ENCODE data around the gene LRRK1.

The LRRK1 gene

DNA sequence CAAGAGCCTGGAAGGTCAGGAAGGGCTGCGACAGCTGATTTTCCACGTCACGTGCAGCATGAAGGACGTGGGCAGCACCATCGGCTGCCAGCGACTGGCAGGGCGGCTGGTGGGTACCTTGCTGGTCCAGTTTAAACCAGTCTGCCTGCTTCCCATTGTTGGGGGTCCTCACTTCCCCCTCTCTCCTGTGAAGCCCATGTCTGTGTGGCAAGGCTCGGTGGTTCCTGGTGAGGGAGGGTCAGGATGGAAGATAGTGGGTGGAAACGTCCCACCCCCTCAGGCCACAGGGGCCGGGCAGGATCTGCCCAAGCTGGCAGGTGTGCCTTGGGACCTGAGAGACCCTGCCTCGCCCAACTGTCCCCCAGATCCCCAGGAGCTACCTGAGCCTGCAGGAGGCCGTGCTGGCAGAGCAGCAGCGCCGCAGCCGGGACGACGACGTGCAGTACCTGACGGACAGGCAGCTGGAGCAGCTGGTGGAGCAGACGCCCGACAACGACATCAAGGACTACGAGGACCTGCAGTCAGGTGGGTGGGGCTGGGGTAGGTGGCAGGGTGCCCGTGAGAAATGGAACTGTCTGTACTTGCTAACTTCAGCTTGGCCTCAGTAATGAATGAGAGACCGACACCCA is 108.2 kb downstream of the LRRK1 start:
- DNase-seq = peak; percentile 87

DNA sequence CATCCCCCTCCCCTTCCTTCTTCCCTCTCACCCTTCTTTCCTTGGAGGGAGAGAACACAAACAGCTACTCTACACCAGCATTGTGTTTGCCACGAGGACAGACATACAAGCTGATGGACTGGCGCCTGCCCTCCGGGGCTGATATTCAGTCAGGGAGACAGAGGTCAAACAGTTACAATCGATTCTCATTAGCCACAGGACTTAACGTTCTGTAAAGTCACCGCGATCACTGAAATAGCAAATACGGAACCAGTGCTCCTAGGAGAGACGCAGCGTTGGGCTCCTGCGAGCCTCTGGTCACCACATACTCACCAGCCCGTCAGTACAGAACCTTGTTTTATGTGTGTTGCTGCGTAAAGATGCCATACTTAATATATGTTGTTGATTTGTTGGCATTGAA is 108.8 kb downstream of the LRRK1 start:
- DNase-seq = no peak

DNA sequence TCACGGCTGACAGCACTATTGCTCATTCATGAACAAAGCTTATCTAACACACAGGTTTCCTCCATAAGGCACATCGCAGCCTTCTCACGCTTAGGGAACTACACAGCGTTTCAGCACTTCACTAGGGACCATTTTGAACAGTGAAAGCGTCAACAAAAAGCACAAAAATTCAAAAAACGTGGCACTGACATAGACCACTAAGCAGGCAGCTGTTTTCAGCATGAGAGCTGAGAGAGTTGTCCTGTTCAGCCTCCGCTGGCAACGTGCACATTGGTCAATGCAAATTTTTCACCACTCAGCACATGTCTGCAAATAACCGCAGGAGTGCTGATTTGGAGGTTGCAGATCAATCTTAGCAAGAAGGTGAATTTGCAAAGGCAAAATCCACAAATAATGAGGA is 109.2 kb downstream of the LRRK1 start:
- no peak for DNase-seq

DNA sequence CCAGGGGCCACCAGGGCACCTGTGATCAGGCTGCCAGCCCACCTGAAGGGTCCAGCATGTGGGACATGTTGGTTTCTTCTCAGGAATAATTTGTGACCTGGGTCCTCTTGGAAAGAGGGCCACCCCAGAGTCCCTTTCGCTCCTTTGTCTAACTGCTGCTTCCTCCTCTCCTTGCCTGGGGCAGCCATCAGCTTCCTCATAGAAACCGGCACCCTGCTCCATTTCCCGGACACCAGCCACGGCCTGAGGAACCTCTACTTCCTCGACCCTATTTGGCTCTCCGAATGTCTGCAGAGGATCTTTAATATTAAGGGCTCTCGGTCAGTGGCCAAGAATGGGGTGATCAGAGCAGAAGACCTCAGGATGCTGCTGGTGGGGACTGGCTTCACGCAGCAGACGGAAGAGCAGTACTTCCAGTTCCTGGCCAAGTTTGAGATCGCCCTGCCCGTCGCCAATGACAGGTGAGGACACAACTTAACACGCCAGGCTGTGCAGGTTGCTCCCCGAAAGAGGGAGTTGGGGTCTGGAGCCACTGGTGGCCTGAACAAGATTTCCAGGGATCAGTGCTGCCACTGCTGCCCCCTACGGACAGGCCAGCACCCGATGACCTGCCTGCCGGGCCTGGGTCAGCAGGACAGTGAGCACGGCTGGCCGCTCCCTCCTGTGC is 109.7 kb downstream of the LRRK1 start:
- no peak for DNase-seq

DNA sequence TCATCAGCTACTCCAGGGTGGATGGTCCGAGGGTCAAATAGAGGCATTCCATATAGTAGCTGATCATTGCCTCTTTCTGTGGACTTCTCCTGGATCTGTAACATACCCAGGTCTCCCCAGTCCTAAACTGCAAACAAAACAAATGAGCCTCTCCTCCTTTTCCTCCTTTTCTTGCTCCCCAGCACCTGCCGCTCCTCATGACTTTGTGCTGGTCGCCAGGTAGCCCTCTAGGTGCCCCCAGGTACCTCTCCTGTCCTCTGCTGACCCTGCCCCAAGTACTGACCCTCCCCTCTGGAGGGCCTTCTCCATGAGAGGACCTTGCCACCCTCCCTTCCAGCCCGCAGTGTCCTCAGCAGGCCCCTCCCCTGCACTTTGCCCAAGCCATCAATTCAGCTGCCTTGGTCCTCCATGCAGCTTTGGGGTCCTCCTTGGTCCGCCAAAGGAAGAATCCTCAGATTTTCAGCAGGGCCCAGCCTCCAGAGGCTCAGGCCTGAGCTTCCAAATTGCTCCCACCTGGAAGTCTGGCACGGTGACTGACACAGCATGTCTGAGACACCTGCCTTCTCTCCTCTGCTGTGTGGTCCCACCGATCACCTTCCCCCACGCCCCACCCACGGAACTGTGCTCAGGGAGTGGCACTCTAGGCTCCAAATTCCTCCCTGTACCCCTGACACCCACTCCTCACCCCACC is 111.0 kb downstream of the LRRK1 start:
- no peak for DNase-seq

DNA sequence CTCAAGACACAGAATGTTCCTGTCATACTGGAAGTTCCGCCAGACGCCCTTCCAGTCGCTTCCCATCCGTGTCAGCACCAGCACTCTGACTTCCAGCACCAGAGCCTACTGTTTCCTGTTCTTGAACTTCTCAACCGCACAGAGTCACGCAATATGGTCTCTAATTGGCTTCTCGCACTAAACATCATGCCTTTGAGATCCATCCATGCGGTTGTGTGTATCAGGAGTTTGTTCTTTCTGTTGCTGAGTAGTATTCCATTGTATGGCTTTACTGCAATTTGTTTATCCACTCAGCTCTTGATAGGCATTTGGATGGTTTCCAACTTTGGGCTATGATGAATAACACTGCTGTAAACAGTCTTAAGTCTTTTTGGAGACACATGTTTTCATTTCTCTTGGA is 112.1 kb downstream of the LRRK1 start:
- no peak for DNase-seq

DNA sequence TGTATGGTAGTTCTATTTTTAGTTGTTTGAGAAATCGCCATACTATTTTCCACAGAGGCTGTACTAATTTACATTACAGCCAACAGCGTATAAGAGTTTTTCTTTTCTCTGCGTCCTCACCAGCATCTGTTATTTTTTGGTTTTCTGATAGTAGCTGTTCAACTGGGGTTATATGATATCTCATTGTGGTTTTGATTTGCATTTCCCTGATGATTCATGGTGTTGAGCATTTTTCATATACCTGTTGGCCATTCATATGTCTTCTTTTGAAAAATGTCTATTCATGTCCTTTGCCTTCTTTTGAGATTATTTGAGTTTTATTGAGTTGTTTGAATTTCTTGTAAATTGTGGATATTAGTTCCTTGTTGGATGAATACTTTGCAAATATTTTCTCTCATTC is 114.6 kb downstream of the LRRK1 start:
- DNase-seq = no peak

DNA sequence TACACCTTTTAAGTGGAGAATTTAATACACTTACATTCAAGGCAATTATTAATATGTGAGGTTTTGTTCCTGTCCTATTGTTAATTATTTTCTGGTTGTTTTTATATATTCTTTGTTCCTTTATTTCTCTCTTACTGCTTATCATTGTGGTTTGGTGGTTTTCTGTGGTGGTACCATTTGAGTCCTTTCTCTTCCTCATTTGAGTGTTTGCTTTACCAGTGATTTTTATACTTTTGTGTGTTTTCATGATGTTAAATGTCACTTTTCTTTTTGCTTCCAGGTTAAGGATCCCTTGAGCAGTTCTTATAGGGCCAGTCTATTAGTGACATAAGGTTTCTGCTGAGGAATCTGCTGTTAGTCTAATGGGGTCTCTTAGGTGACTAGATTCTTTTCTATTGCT is 116.5 kb downstream of the LRRK1 start:
- no peak for DNase-seq

DNA sequence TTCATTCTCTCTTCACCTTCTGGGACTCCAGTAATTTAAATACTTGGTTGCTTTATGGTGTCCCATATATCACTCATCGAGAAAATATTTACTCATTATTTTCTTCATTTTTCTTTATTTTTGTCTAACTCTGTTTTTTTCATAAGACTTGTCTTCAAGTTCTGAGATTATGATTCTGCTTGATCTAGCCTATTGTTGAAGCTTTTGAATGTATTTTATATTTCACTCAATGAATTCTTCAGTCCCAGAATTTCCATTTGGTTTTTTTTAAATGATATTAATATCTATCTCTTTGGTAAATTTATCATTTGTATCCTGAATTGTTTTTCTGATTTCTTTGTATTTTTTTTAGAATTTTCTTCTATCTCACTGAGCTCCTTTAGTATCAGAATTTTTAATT is 117.0 kb downstream of the LRRK1 start:
- no peak for DNase-seq

DNA sequence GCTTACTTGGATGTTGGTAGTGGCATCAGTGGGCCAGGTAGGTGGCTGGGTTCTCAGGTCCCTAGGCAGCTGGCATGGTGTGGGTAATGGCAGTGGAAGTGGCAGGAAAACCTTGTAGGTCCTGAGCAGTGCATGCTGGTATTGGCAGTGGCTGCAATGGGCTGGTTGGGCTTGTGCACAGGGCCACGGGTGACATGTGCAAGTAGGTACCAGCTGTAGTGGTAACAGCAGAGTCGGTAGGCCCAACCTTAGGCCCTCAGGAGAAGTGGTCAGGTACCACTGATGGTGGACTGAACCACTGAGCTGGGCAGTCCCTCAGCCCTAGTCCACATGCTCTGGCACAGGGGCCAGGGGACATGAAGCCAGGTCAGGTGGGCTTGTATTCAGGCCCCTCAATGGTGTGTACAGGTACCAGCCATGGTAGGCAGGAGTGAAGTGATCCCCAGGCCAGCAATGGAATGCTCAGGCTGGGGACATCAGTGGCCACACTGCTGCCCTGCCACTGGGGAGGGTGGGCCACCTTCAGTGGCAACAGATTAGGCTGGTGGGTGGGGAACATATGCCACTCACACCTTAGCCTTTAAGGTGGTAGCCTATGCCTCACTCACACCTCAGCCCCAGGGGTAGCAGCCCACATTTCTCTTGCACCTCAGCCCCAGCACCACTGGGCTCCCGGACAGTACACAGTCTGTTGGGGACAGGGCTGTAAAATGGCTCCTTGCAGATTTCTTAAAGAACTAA is 118.1 kb downstream of the LRRK1 start:
- no peak for DNase-seq

DNA sequence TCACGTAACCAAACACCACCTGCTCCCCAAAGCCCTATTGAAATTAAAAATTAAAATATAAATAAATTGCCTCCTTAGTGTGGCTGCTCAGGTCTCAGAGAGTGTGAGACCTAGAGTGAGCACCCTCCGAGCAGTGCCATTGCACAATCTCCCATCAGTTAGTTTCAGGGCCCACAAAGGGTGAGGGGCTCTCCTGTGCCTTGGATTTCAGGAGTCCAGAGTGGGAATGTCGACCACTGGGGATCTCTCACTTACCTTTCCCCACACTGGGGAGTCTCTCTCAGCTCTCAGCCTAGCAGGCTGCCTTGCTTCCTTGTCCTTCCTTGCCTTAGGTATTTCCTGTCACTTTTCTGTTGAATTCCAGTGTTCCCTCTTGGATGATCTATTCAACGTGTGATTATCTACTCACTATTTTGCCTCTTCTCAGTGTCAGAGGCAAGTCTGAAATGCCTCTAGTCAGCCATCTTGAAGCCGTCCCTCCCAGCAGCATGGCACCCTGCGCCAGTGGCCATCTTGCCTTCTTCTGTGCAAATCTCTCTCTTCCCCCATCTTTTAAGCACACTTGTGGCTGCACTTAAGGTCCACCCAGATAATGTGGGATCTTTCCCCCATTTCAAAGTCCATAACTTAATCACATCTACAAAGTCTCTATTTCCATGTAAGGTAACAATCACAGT is 119.3 kb downstream of the LRRK1 start:
- DNase-seq = no peak

DNA sequence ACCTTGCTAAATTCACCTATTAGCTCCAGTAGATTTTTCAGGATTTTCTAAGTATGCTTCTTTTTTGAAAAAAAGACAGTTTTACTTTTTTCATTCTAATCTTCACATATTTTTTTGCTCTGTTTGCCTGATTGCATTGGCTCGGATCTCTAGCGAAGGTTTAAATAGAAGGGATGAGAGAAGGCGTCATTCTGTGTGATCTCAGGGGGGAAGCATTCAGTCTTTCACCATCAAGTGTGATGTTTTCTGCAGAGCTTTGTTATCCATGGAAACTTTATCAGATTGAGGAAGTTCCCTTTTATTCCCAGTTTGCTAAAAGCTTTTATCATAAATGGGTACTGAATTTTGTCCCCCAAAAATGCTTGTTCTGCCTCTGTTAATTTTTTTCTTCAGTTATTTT is 120.3 kb downstream of the LRRK1 start:
- DNase-seq = no peak

DNA sequence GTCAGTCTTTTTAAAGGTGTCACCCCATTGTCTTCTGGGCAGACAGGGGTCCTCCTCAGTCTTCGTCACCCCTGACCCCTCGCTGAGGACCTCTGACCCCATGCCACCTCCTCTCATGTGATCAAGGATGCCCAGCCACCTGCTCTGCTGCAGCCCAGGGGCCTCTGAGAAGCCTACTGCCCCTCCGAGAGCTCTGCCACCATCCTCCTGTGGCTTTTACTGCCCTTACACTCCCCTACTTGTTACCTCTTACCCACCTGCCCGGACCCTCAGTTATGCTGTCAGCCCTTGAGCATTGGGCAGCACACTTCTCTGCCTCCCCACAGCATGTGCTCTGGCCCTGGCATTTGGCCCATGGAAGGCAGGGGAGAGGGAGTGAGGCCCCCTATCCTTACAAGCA is 123.2 kb downstream of the LRRK1 start:
- no peak for DNase-seq

DNA sequence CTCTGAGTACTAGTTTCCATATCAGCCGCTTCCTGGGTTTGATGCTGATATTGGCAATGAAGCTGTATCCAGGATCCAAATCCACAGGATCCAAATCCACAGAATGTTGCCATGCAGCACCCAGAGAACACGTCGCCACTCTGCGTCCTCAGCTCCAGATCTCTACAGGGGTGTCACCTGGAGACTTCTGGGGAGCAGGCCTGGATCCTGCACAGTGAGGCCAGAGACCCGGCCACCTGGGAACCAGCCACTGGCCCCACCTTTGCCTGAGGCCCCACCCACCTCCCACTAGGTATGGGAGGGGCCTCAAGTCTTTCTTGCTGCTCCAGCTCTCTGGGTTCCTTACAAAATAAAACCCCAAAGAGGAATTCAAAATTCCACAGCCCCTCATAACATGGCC is 123.9 kb downstream of the LRRK1 start:
- no peak for DNase-seq

DNA sequence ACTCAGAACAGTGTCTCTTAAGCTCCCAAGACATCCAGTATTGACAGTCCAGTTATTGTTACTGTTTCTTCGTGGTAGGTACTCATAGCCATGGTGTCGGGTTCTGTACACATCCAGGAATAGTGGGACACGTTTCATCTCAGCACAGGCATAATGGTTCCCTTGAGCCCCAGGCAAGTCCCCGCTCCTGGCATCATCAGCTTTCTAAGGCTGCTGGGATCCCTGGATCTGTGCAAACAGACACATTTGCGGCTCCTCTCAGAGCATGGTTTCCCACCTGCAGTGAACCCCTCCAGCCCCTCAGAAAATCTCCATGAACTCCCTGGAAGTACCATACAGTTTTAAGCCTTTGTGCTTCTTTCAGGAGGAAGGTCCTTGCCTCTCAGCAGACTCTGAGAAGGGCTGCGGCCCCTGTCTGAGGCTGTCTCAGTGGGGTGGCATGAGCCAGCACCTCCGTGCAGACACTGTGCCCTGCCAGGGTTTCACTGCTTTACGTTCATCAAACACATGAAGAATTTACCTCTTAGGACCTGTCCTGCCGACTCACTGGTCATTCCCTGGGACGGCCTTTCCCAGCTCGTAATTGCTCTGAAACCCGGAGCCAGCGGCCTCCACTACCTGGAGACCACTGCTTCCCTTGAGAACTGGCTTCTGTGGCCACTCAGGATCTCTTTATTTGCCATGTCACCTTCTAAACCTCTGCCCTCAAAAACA is 124.9 kb downstream of the LRRK1 start:
- no peak for DNase-seq

DNA sequence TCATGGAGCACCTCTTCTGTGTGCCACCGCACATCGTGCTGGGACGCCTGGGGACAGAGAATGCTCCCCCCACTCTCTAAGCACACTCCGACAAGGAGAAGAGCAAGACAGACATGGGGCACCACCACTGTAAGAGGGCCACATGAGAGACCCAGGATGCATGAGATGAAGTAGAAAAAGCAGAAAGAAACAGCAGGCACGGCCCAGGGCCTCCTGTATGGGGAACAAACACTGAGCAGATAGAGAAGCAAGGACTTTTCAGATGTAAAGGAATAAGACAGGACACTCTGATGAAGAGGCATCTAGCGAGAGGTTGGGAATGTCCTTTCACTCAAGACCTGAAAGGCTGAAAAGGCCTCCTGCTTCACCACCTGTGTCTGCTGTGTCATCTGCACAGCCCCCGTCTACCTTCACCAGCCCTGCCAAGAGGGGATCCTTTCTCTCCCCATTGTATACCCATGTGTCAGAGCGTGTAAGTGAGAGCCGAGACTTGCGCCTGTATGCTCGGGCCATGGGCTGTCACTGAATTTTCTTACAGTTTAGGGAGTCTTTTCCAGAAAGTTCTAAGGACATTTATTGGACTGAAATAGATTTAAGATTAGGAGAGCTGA is 125.6 kb downstream of the LRRK1 start:
- no peak for DNase-seq

DNA sequence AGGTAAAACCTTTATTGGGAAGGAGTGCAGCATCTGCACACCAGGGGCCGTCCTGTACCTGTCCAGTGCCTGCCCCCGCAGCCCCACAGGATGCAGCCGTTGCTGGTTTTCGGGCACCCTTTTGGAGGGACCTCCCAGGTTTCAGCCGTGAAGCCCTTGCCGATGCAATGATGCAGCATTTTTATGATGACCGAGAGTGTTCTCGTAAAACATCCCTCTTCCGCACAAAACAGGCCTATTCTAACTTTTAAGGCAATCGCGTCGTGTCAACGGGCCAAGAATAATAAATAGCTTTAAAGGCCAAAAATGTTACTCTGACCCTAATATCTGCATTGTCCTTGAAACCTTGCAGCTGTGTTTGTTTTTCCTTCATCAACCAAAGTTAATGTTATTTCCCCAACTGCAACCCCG is 126.1 kb downstream of the LRRK1 start:
- no peak for DNase-seq

DNA sequence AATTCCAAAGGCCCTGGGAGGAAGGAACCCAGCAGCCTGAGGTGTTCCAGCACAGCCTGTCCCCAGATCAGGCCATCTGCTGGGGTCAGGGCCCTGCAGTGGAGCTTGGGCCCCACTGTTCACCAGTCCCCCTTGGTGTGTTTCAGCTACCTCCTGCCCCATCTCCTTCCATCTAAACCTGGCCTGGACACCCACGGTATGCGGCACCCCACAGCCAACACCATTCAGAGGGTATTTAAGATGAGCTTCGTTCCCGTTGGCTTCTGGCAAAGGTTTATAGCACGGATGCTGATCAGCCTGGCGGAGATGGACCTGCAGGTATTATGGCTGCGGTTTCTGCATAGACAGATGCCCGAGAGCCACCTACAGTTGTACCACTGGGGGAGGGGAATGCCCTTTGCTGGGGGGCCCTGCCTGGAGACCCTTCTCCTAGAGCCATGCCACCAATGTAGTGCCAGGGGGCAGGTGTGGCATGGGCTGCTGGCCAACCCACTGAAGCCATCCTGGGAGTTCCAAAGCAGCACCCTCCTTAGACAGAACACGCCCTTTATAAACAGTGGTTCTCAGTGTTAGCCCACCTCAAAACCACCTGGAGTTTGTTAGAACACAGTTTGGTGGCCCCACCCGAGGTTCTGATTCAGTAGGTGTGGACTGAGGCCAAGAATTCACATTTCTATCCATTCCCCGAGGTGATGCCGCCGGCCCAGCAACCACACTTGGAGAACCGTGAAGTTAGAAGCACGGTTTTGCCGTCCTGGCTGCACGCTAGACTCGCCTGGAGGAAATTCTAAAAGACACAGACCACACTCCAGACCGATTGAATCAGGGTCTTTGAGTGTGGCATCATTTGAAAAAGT is 126.9 kb downstream of the LRRK1 start:
- no peak for DNase-seq

DNA sequence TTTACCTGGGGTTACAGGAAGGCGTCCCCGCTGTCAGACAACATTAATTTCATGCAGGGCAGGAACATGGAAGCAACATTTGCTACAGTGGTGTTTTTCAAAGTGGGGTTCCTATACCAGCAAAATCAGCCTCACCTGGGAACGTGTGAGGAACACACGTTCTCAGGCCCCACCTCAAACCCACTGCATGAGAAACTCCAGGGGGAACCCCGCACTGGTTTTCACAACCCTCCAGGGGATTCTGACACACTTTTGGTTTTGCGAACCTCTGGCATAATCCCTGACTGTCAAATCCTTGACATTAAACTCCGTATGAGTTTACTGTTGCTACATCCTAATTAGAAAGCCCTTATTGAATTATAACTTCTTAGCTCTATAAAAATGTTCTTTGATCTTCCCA is 127.7 kb downstream of the LRRK1 start:
- no peak for DNase-seq

DNA sequence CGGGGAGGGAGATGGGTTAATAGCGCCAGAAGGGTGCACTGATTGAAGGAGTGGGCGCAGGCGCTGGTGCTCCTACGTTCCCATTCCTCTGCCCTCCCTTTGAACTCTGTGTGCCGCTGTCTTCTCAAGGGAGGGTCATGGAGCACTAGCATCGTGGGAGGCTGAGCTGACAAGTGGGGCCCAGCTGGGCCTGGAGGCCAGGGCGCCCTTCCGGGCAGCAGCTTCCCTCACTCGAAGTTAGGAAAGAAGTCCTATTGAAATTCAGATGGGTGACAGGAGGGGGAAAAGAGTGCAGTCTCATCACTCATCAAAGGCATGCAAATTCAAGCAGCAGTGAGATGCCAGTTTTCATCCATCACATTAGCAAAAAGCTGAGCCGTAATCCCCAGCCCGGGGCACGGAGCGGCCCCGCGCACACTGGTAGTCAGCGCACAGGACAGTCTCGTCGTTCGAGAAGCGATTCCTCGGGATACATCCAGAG is 128.2 kb downstream of the LRRK1 start:
- no peak for DNase-seq

DNA sequence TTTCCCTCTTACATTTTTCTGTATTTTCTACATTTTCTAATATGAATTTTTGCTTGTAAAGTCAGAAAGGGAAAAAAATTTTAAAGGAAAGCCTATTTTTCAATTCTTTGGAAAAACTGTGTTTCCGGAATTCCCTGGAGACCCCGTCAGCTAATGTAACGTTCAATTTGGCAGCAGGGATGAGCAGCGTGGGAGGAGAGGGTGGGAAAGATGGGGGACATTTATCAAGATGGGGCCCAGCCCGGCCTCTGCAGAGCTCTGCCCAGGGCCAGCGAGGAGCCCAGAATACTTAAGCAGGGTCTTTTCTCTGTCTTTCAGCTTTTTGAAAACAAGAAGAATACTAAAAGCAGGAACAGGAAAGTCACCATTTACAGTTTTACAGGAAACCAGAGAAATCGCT is 129.0 kb downstream of the LRRK1 start:
- no peak for DNase-seq

Data from NCI-H1105 (cell line).